Pons (tissue), 1 donor: ENCODE data around the gene CACNG6.
"Not testable (repeated sequence)": the region's sequence is repeated elsewhere in the genome, so short reads cannot be mapped to it uniquely, and the experiment has no call there.

Experiments
- DNase-seq: peaks from one replicate; pipeline ENCODE4 v3.0.0-alpha.2; 2016; ENCODE audit warnings: low spot score

Gene CACNG6

GRCh38 chr19:54002495-54003315 is 11.3 kb downstream of the CACNG6 start:
- DNase-seq = no peak

- no peak for DNase-seq
Observed at GRCh38 chr19:54009440-54009839, 18.0 kb downstream of the CACNG6 start.

- DNase-seq = no peak
Observed at GRCh38 chr19:54010474-54010873, 19.0 kb downstream of the CACNG6 start.

GRCh38 chr19:54011507-54012211 is 20.2 kb downstream of the CACNG6 start:
- no peak for DNase-seq

GRCh38 chr19:54013866-54014265 is 22.4 kb downstream of the CACNG6 start:
- no peak for DNase-seq

GRCh38 chr19:54014920-54015560 is 23.6 kb downstream of the CACNG6 start:
- no peak for DNase-seq

- DNase-seq = no peak
Observed at GRCh38 chr19:54017261-54017660, 25.8 kb downstream of the CACNG6 start.

GRCh38 chr19:54021363-54021762 is 29.9 kb downstream of the CACNG6 start:
- DNase-seq = no peak

- no peak for DNase-seq
Observed at GRCh38 chr19:54021932-54022331, 30.5 kb downstream of the CACNG6 start.

GRCh38 chr19:54023191-54023590 is 31.8 kb downstream of the CACNG6 start:
- no peak for DNase-seq

- DNase-seq = no peak
Observed at GRCh38 chr19:54024660-54025059, 33.2 kb downstream of the CACNG6 start.

- DNase-seq = no peak
Observed at GRCh38 chr19:54026656-54027055, 35.2 kb downstream of the CACNG6 start.

- DNase-seq = no peak
Observed at GRCh38 chr19:54029301-54029700, 37.9 kb downstream of the CACNG6 start.

- peak; percentile 58 for DNase-seq
Observed at GRCh38 chr19:54029930-54030490, 38.6 kb downstream of the CACNG6 start.

GRCh38 chr19:54030895-54031586 is 39.6 kb downstream of the CACNG6 start:
- DNase-seq = no peak

- DNase-seq = peak; percentile 1
Observed at GRCh38 chr19:54035215-54036178, 44.1 kb downstream of the CACNG6 start.

- DNase-seq = not testable (repeated sequence)
Observed at GRCh38 chr19:54036542-54036941, 45.1 kb downstream of the CACNG6 start.

GRCh38 chr19:54040003-54040402 is 48.6 kb downstream of the CACNG6 start:
- no peak for DNase-seq

- no peak for DNase-seq
Observed at GRCh38 chr19:54041969-54042606, 50.7 kb downstream of the CACNG6 start.

- no peak for DNase-seq
Observed at GRCh38 chr19:54042989-54043388, 51.6 kb downstream of the CACNG6 start.
